ENCODE data around the gene RPAIN. TPM values are rescaled to one million over a fixed set of nuclear protein-coding genes. Genes with fewer than 3 reads are reported as not detected.

RPAIN gene
- total RNA-seq, 2 donors from 2014 or later: 69.3 to 87.8 TPM

DNA sequence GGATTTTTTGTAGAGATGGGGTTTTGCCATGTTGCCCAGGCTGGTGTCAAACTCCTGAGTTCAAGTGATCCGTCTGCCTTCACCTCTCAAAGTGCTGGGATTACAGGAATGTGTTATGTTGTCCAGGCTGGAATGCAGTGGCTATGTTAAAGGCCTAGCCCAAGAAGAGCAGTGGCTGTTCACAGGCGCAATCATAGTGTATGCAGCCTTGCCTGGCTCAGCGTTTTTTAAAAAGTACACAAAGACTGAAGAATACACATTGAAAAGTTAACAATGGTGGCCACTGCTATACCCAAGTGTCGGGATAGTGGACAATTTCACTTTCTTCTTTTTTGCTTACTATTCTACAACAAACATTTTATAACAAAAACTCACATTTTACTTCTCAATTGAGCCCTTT lies 59.0 kb downstream of the RPAIN start:
- H3K27ac ChIP-seq (ENCODE audit: low read depth, low read length): no peak overlapping the region
- Mint-ChIP-seq H3K9me3 (peaks cover 20% of the 10 kb centered on the region), H3K4me3 (no peak overlapping the region), H3K27me3 (ENCODE audit: insufficient read depth) (no peaks in the 10 kb centered on the region), H3K27ac (no peak overlapping the region), H3K4me1 (no peaks in the 10 kb centered on the region), H3K36me3 (ENCODE audit: low read depth) (peaks cover 92% of the 10 kb centered on the region)
- 89 to 92% methylated on average over 4 of the region's 4 CpGs for WGBS, 2 experiments (ENCODE audit: insufficient coverage in 1 of 2, insufficient read length in 1 of 2)
- no peaks in the 10 kb centered on the region for H3K4me1 ChIP-seq (ENCODE audit: control insufficient read depth, insufficient read depth, low read length)
- H3K27me3 ChIP-seq (ENCODE audit: control insufficient read depth, insufficient read depth, low read length, poor library complexity, severe bottlenecking): no peaks in the 10 kb centered on the region
- peaks cover 93% of the 10 kb centered on the region for H3K36me3 ChIP-seq (ENCODE audit: control insufficient read depth, insufficient read depth, low read length)
- DNase-seq: no peak
- no peak overlapping the region for H3K4me3 ChIP-seq (ENCODE audit: low read length)
- peaks cover 17% of the 10 kb centered on the region for H3K9me3 ChIP-seq (ENCODE audit: control insufficient read depth, low read length)
- no peak for TF ChIP-seq CTCF (conservative IDR thresholded peaks at IDR 0.05)
- no peak overlapping the region for H3K9ac ChIP-seq (ENCODE audit: extremely low read depth, low read length, poor library complexity, severe bottlenecking)

DNA sequence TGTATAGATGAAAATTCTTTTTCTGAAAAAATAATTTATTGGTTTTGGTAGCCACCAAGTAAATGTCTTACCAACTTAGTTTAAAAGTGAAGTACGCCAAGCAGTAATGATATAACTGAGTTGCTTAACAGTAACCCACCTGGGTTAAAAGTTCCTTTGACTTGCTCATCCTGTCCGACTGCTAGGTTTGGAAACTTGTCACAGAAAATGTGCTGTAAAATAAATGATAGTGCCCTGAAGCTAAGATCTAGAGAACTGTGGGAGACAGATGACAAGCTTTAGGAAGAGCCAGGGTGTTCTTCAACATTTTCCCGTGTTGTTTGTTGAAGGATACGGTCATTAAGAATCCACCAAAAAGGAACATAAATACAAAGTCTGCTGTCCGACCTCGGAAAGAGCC lies 61.0 kb downstream of the RPAIN start:
- Histone ChIP-seq H3K4me1 (ENCODE audit: control insufficient read depth, insufficient read depth, low read length) (no peaks in the 10 kb centered on the region), H3K9ac (ENCODE audit: extremely low read depth, low read length, poor library complexity, severe bottlenecking) (no peak overlapping the region), H3K9me3 (ENCODE audit: control insufficient read depth, low read length) (peaks cover 17% of the 10 kb centered on the region), H3K36me3 (ENCODE audit: control insufficient read depth, insufficient read depth, low read length) (peaks cover 85% of the 10 kb centered on the region), H3K27ac (ENCODE audit: low read depth, low read length) (no peak overlapping the region), H3K27me3 (ENCODE audit: control insufficient read depth, insufficient read depth, low read length, poor library complexity, severe bottlenecking) (no peaks in the 10 kb centered on the region), H3K4me3 (ENCODE audit: low read length) (no peak overlapping the region)
- H3K36me3 Mint-ChIP-seq (ENCODE audit: low read depth): peaks cover 83% of the 10 kb centered on the region
- peaks cover 9% of the 10 kb centered on the region for H3K4me1 Mint-ChIP-seq
- no peaks in the 10 kb centered on the region for H3K27me3 Mint-ChIP-seq (ENCODE audit: insufficient read depth)
- TF ChIP-seq CTCF (conservative IDR thresholded peaks at IDR 0.05): no peak
- no peak overlapping the region for H3K27ac Mint-ChIP-seq
- DNase-seq: no peak
- 90 to 98% methylated on average over 6 of the region's 6 CpGs for WGBS, 2 experiments (ENCODE audit: insufficient coverage in 1 of 2, insufficient read length in 1 of 2)
- H3K9me3 Mint-ChIP-seq: peaks cover 20% of the 10 kb centered on the region
- no peak overlapping the region for H3K4me3 Mint-ChIP-seq

DNA sequence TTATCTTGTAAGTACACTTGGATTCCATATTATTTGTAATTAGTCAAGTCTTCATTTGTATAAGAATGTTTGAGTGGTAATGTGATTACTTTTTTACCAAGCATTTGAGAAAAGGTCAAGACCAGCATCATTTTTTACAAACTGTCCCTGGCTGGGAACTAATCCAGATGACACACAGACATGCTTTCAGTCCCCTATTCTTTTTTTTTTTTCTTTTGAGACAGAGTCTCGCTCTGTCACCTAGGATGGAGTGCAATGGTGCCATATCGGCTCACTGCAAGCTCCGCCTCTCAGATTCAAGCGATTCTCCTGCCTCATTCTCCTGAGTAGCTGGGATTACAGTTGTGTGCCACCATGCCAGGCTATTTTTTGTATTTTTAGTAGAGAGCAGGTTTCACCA lies 61.5 kb downstream of the RPAIN start:
- H3K36me3 Mint-ChIP-seq (ENCODE audit: low read depth): peaks cover 79% of the 10 kb centered on the region

More for the DNA sequence above, 61.5 kb downstream of the RPAIN start:
- Histone ChIP-seq H3K4me3 (ENCODE audit: low read length) (no peak overlapping the region), H3K27ac (ENCODE audit: low read depth, low read length) (no peak overlapping the region), H3K9me3 (ENCODE audit: control insufficient read depth, low read length) (peaks cover 17% of the 10 kb centered on the region), H3K9ac (ENCODE audit: extremely low read depth, low read length, poor library complexity, severe bottlenecking) (no peak overlapping the region), H3K27me3 (ENCODE audit: control insufficient read depth, insufficient read depth, low read length, poor library complexity, severe bottlenecking) (no peaks in the 10 kb centered on the region), H3K36me3 (ENCODE audit: control insufficient read depth, insufficient read depth, low read length) (peaks cover 80% of the 10 kb centered on the region), H3K4me1 (ENCODE audit: control insufficient read depth, insufficient read depth, low read length) (no peaks in the 10 kb centered on the region)
- WGBS, 2 experiments (ENCODE audit: insufficient coverage in 1 of 2, insufficient read length in 1 of 2): 90 to 94% methylated on average over 4 of the region's 4 CpGs
- Mint-ChIP-seq H3K9me3 (peaks cover 20% of the 10 kb centered on the region), H3K27ac (no peak overlapping the region), H3K27me3 (ENCODE audit: insufficient read depth) (no peaks in the 10 kb centered on the region), H3K4me3 (no peak overlapping the region), H3K4me1 (peaks cover 9% of the 10 kb centered on the region)
- no peak for DNase-seq
- TF ChIP-seq CTCF (conservative IDR thresholded peaks at IDR 0.05): no peak

Other genes starting within 250 kb of the RPAIN start
- 10 to 100 TPM; 13.9 to 15.5 TPM for gene ZNF594, start 228.3 kb upstream of the RPAIN start, total RNA-seq
- not detected for gene SCIMP, start 185.3 kb upstream of the RPAIN start, total RNA-seq
- gene RABEP1, start 137.9 kb upstream of the RPAIN start, total RNA-seq: 10 to 100 TPM; 32.2 to 32.8 TPM
- 10 to 100 TPM; 72.2 to 79.0 TPM for gene NUP88, start 520 bp upstream of the RPAIN start, total RNA-seq
- 100 to 1,000 TPM; 213 to 217 TPM for gene C1QBP, start 19.0 kb downstream of the RPAIN start, total RNA-seq
- gene DHX33, start 48.8 kb downstream of the RPAIN start, total RNA-seq: 10 to 100 TPM; 35.0 TPM
- gene DERL2, start 66.0 kb downstream of the RPAIN start, total RNA-seq: 10 to 100 TPM; 68.0 to 75.1 TPM
- gene MIS12, start 66.4 kb downstream of the RPAIN start, total RNA-seq: 10 to 100 TPM; 27.1 to 28.9 TPM
- 1 to 10 TPM; 3.6 to 5.4 TPM for gene NLRP1, start 164.3 kb downstream of the RPAIN start, total RNA-seq

Data from endodermal cell (in vitro differentiated cells).